ENCODE results near the gene TNFRSF1B.

The TNFRSF1B gene

DNA sequence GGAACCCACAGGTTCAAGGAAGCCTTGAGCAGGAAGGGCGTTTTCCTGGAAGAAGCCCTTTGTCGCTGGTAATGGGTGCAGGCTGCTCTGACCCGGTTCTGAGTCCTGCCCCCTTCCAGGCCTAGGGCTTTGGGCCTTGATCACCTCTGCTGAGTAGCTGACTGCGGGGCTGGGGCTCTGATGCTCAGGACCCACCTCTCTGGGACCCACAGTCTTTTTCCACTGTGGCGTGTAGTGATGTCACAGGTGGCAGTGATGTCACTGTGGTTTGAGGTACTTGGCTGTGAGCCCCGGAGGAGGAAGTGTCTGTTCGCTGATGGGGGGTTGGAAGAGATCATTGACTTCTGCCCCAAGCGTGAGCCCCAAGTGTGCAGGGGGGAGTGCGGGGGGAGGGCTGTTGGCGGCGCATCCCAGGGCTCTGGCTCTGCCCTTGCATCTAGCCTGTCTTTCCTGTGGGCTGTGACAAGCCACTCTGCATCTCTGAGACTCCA lies 6.9 kb downstream of the TNFRSF1B start:
- Mint-ChIP-seq H3K9me3 (peaks cover 4% of the 10 kb centered on the region), H3K4me1 (peaks cover 98% of the 10 kb centered on the region), H3K27ac (peak overlapping the region; percentile 74), H3K36me3 (peaks cover 69% of the 10 kb centered on the region), H3K27me3 (no peaks in the 10 kb centered on the region), H3K4me3 (peak overlapping the region; percentile 61)
- ATAC-seq: peak; percentile 70

DNA sequence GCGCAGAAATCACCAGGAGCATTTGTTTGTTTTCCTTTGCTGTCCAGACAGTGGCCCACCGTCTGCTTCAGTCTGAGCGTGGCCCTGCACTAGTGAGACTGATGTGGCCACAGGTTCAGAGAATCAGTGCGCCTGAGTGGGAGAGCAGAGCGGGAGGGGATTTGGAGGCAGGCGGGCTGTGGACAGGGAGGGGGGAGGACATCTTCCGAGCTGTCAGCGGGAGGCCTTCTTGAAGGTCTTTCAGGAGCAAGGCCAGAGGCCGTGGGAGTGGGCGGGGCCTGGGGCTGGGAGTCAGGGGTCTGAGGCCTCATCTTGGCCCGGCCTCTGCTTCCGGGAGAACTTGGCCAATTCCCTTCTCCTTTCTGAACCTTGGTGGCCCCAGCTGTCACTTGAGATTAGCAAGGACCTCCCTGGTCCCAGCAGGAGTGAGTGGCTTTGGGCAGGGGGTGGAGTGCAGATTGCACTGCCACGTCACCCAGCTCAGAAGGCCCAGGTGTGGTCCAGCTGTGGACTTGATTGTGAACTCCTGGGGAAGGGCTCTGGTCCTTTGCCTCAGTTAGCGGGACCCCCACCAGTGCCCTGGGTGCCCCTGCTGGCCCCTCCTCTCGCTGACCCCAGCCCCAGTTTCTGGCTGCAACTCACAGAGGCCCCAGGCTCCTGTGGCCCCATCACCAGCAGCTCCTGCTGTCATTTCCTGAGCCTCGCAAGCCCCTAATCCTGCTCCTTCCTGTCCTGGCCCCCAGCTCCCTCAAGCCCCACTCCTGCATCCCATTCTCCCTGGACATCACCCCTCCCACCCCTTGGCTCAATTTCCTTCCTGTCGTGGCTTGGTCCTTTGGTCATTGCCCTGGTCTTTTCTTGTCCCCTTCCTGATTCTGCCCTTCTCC lies 8.4 kb downstream of the TNFRSF1B start:
- peaks cover 98% of the 10 kb centered on the region for H3K4me1 Mint-ChIP-seq
- peaks cover 4% of the 10 kb centered on the region for H3K9me3 Mint-ChIP-seq
- peaks cover 56% of the 10 kb centered on the region for H3K36me3 Mint-ChIP-seq
- peak overlapping the region; percentile 74 for H3K27ac Mint-ChIP-seq
- ATAC-seq: no peak
- no peaks in the 10 kb centered on the region for H3K27me3 Mint-ChIP-seq
- H3K4me3 Mint-ChIP-seq: no peak overlapping the region

DNA sequence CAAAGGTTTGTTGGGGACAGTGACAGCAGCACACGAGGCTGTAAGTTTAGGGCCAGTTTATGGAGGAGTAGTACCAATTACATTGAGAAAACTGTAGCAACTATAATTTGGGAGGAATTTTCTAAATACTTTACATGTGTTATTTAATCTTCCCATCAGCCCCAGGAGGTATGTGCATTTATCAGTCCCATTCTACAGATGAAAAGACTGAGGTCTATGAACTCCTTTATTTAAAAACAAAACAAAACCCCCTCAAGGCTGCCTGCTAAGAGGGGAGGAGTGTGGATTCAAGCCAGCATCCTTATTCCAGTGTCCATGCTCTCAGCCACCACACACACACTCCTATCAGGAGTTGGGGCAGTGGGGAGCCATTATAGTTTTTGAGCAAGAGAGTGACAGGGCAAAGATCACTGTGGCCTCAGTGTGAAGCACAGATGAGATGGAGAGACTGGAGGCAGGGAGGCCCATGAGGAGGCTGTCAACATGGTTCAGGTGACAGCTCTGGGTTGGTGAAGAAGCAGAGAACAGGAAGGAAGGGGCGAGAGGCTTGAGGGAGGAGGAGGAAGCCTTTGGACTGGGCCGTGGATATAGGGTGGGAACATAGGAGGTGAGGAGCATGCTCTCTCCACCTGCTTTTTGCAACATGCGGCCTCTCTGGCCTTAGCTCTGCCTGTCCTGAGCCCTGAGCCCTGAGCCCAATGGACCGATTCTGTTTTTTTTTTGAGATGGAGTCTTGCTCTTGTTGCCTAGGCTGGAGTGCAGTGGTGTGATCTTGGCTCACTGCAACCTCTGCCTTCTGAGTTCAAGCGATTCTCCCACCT lies 9.7 kb downstream of the TNFRSF1B start:
- peak overlapping the region; percentile 43 for H3K27ac Mint-ChIP-seq
- H3K4me1 Mint-ChIP-seq: peaks cover 96% of the 10 kb centered on the region

DNA sequence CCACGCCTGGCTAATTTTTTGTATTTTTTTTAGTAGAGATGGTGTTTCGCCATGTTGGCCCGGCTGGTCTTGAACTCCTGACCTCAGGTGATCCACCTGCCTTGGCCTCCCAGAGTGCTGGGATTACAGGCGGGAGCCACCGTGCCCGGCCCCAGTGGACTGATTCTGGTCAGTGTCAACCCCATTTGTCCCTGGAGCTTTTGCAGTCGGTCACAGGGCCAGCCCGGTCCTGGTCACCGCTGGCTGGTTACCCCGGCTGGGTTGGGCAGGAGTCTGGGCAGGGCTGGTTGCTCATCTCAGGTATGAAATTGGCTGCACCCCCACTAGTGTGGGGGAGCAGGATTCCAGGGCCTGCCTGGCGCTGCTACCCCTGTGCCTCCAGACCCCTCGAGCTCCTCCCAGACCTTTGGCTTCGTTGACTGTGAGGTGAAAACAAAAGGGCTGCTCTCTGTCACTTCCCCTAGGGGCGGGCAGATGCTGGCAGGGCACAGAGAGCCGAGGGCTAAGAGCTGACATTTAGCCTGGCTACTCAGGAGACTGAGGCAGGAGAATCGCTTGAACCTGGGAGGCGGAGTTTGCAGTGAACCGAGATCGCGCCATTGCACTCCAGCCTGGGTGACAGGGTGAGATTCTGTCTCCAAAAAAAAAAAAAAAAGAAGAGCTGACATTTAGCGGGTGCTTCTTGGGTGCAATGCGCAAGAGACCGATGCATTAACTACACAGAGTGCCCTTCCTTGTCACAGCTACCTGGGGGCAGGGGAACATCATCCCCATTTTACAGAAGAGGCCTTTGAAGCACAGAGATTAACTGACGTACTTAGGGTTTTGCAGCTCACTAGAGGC lies 10.6 kb downstream of the TNFRSF1B start:
- Mint-ChIP-seq H3K4me1 (peaks cover 96% of the 10 kb centered on the region), H3K27me3 (no peaks in the 10 kb centered on the region), H3K4me3 (no peak overlapping the region), H3K9me3 (no peaks in the 10 kb centered on the region), H3K36me3 (peaks cover 46% of the 10 kb centered on the region), H3K27ac (peak overlapping the region; percentile 75)
- ATAC-seq: no peak

More for the DNA sequence above, 9.7 kb downstream of the TNFRSF1B start:
- H3K36me3 Mint-ChIP-seq: peaks cover 47% of the 10 kb centered on the region
- no peaks in the 10 kb centered on the region for H3K27me3 Mint-ChIP-seq
- no peak overlapping the region for H3K4me3 Mint-ChIP-seq
- no peaks in the 10 kb centered on the region for H3K9me3 Mint-ChIP-seq
- no peak for ATAC-seq

DNA sequence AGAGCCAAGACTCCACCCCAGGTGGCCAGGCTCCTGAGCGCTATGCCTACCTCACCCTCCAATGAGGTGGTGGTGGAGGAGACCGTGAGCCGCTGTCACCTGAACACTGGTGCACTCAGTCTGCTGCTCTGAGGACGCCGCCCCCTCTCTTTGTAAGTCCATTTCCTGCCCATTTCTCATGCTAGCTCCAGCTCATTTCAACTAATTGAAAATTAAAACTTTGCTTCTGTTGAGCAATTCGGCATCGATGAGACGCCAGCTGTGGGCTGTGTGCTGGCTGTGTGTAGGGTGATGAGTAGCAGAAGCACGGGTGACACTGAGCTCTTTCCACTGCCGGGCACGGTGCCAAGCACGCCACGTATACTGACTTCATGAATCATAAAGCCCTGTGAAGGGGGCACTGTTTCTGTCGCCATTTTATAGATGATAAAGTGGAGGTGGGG lies 11.2 kb downstream of the TNFRSF1B start:
- peak overlapping the region; percentile 75 for H3K27ac Mint-ChIP-seq
- H3K9me3 Mint-ChIP-seq: no peaks in the 10 kb centered on the region
- H3K4me1 Mint-ChIP-seq: peaks cover 96% of the 10 kb centered on the region
- peak overlapping the region; percentile 67 for H3K4me3 Mint-ChIP-seq
- H3K36me3 Mint-ChIP-seq: peaks cover 39% of the 10 kb centered on the region
- ATAC-seq: no peak
- no peaks in the 10 kb centered on the region for H3K27me3 Mint-ChIP-seq

DNA sequence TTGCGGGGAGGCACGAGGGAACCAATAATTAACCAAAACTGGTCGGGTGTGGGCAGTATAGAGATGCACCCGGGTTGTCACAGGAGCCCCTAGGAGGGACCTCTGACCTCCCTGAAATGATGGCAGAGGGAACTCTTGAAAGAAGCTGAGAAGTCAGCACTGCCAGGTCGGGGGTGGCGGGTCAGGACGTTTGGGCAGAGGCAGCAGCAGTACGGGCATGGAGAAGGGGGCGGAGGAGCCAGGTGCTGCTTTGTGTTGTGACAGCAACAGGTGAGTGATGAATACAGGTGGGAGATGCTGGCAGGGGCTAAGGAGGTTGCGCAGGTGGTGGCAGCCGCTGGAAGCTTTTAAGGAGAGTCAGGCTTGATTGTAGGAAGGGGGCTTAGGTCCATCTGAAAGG lies 11.7 kb downstream of the TNFRSF1B start:
- ATAC-seq: no peak
- H3K4me1 Mint-ChIP-seq: peaks cover 96% of the 10 kb centered on the region
- peak overlapping the region; percentile 75 for H3K27ac Mint-ChIP-seq
- peak overlapping the region; percentile 67 for H3K4me3 Mint-ChIP-seq
- peaks cover 37% of the 10 kb centered on the region for H3K36me3 Mint-ChIP-seq
- no peaks in the 10 kb centered on the region for H3K27me3 Mint-ChIP-seq
- no peaks in the 10 kb centered on the region for H3K9me3 Mint-ChIP-seq

DNA sequence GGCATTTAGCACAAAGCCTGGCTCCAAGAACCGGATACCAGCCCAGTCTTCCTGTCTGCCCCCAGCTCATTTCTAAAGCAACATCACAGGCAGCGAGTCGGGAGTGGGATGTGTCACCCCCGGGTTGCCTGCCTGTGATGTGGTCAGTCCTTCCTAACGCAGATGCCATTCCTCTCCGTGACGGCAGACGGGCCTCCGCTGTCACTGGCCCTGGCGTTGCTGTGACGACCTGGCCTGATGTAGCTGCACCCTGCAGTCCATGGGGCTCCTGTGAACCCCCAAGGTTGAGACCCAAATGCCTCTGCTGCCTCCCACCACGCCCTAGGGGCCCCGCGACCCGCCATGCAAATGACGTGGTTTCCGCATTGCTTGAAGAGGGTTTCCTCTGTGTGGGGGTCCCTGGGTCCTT lies 12.3 kb downstream of the TNFRSF1B start:
- ATAC-seq: peak; percentile 57
- peaks cover 33% of the 10 kb centered on the region for H3K36me3 Mint-ChIP-seq
- H3K9me3 Mint-ChIP-seq: no peaks in the 10 kb centered on the region
- peaks cover 96% of the 10 kb centered on the region for H3K4me1 Mint-ChIP-seq
- H3K27ac Mint-ChIP-seq: peak overlapping the region; percentile 75
- H3K27me3 Mint-ChIP-seq: no peaks in the 10 kb centered on the region
- H3K4me3 Mint-ChIP-seq: peak overlapping the region; percentile 38

DNA sequence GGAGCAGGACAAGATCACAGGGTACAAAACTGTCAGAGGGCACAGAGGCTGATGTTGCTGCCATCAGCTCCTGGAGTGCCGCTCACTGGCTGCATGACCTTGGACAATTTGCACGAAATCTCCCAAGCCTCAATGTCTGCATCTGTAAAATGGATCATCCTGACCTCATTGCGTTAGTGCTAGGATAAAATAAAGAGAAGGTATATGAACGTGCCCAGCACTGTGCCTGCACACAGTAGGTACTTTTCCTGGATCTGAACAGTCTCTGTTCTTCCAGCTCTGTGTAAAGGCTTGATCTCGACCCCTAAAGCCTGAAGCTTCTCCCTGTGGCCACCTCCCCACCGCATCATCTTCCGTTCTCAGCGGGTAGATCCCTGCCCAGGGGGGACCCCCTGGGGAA lies 12.9 kb downstream of the TNFRSF1B start:
- H3K27me3 Mint-ChIP-seq: no peaks in the 10 kb centered on the region
- no peak for ATAC-seq
- peak overlapping the region; percentile 75 for H3K27ac Mint-ChIP-seq
- H3K36me3 Mint-ChIP-seq: peaks cover 38% of the 10 kb centered on the region
- peaks cover 96% of the 10 kb centered on the region for H3K4me1 Mint-ChIP-seq
- no peaks in the 10 kb centered on the region for H3K9me3 Mint-ChIP-seq
- peak overlapping the region; percentile 38 for H3K4me3 Mint-ChIP-seq

DNA sequence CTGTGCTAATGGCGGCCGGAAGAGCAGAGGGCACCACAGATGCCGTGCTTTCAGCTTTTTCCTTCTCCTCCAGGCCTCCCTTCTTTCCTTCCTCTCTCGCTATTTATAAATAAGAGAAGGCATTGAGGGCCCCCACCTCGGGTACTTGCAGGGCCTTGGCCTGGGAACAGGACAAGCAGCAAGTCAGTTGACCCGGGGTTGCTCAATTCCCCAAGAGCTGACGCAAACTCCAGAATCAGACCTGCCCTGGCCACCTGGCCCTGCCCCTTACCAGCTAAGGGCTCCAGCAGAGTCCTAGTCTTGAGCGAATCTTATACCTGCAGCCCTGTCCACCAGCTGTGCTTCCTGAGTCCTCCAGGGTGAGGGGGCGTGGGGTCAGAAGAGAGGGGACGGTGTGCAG lies 13.5 kb downstream of the TNFRSF1B start:
- H3K9me3 Mint-ChIP-seq: no peaks in the 10 kb centered on the region
- H3K4me1 Mint-ChIP-seq: peaks cover 97% of the 10 kb centered on the region
- H3K4me3 Mint-ChIP-seq: no peak overlapping the region
- peaks cover 40% of the 10 kb centered on the region for H3K36me3 Mint-ChIP-seq
- ATAC-seq: no peak
- no peak overlapping the region for H3K27ac Mint-ChIP-seq
- H3K27me3 Mint-ChIP-seq: no peaks in the 10 kb centered on the region

DNA sequence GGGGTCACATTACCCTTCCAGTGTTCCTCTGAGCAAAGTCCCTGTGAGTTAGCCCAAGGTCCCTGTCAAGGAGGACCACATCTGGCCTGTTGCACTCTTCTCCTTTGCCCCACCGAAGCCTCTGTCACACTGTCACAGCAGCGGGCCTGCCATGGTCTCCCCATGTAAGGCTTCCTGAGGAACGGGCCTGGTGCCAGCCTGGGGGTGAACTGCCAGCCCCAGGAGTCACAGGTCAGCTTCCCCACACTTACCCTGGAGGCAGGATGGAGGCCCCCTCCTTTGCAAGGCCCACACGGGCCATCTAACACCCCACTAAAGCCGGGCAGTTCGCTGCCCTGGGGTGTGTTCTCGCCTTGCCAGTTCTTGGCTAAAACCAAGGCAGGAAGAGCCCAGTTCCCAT lies 14.1 kb downstream of the TNFRSF1B start:
- Mint-ChIP-seq H3K27me3 (no peaks in the 10 kb centered on the region), H3K4me3 (no peak overlapping the region), H3K9me3 (no peaks in the 10 kb centered on the region), H3K27ac (no peak overlapping the region), H3K4me1 (peaks cover 97% of the 10 kb centered on the region), H3K36me3 (peaks cover 39% of the 10 kb centered on the region)
- ATAC-seq: no peak

DNA sequence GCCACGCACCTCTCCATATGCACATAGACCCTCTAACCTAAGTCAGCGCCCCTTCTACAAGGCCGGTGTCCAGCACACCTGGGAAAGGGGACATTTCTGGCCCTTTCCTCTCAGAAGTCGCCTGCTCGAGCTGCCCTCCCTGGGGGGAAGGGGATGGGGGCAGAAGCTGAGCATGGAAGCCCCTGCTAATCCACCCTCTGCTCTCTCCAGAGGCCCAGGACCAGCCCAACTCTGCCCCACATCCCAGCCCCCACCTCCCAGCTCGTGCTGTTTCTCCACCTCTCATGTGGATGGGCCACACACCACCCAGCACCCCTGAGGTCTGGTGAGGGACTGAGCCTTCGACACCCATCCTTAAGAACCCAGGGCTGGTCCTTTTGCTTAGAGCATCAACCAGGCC lies 14.8 kb downstream of the TNFRSF1B start:
- H3K27me3 Mint-ChIP-seq: no peaks in the 10 kb centered on the region
- peak overlapping the region; percentile 85 for H3K27ac Mint-ChIP-seq
- peaks cover 95% of the 10 kb centered on the region for H3K4me1 Mint-ChIP-seq
- peaks cover 34% of the 10 kb centered on the region for H3K36me3 Mint-ChIP-seq
- no peak overlapping the region for H3K4me3 Mint-ChIP-seq
- no peaks in the 10 kb centered on the region for H3K9me3 Mint-ChIP-seq
- ATAC-seq: no peak

DNA sequence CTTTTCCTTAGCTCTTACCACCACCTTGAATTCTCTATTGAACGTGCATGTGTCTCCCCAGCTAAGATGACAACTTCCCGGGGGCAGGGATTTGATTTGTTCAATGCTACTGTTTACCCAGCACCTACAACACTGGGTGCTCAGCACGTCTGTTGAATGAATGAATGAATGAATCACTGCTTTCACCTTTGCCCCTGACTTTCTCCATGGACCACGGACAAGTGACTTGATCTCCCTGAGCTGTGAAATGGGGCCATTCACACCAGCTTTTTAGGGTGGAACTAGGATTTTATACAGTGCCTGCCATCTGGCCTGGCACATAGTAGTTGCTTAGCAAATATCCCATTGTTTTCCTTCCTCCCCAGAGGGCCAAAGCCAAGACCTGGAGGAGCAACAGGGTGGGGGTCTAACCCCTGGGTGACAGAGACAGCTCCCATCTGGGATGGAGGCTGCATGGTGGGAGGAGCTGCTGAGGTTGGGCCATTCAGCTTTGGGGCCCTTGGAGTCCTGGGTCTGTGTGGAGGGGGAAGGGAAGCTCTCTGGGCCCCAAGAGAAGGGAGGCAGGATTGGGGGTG lies 15.7 kb downstream of the TNFRSF1B start:
- ATAC-seq: no peak
- no peaks in the 10 kb centered on the region for H3K9me3 Mint-ChIP-seq
- H3K4me3 Mint-ChIP-seq: peak overlapping the region; percentile 6
- no peaks in the 10 kb centered on the region for H3K27me3 Mint-ChIP-seq
- H3K27ac Mint-ChIP-seq: peak overlapping the region; percentile 85
- H3K36me3 Mint-ChIP-seq: peaks cover 30% of the 10 kb centered on the region
- peaks cover 94% of the 10 kb centered on the region for H3K4me1 Mint-ChIP-seq

DNA sequence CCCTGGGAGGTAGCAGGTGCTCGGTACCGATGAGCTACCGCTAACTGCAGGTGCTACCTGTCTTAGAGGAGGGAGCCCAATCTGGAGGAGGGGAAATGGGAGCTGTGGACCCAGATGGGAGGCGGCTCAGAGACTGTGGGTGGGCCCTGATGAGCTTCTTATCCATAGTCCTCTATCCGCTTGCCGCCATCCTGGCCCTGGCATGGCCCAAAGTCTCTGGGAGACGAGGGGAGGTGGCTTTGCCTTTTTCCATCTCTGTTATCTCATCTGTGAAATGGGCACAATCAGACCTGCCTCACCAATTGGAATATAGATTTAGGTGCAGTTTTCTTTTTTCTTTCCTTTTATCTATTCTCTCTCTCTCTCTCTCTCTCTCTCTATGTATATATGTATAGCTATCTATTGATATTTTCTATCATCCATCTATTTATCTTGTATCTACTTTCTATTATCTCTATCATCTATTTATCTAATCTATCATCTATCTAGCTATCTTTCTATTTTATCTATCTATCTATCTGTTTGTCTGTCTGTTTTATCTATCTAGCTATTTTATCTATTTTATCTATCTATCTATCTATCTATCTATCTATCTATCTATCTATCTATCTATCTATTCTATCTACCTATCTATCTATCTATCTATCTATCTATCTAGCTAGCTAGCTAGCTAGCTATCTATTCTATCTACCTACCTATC lies 16.5 kb downstream of the TNFRSF1B start:
- no peak for ATAC-seq
- Mint-ChIP-seq H3K36me3 (peaks cover 28% of the 10 kb centered on the region), H3K9me3 (no peaks in the 10 kb centered on the region), H3K4me1 (peaks cover 94% of the 10 kb centered on the region), H3K27ac (peak overlapping the region; percentile 85), H3K27me3 (no peaks in the 10 kb centered on the region), H3K4me3 (no peak overlapping the region)
